GM20000 (cell line): ENCODE results near the gene ASIC2.
A peak's percentile ranks its signal among the peaks of the same experiment; 100 is the strongest.
"Not testable (repeated sequence)": the region's sequence is repeated elsewhere in the genome, so short reads cannot be mapped to it uniquely, and the experiment has no call there.

Source experiments
- DNase-seq: peaks from one replicate; pipeline ENCODE4 v3.0.0; 2012; ENCODE audit warnings: low spot score
- CTCF ChIP-seq: IDR thresholded peaks from 2 replicates; pipeline ENCODE4 v1.5.1; 2012; ENCODE audit warnings: mild to moderate bottlenecking, control low read depth; ENCODE audit errors: extremely low read depth, missing control alignments

ASIC2 gene

GRCh38 chr17:33002246-33002645 is 290.8 kb downstream of the ASIC2 start:
- DNase-seq: no peak
- TF ChIP-seq CTCF: no peak

- TF ChIP-seq CTCF: no peak
- DNase-seq: no peak
Measured at GRCh38 chr17:32998887-32999228, 294.2 kb downstream of the ASIC2 start.

GRCh38 chr17:32998111-32998886 is 294.8 kb downstream of the ASIC2 start:
- DNase-seq: peak; percentile 79
- TF ChIP-seq CTCF: peak; percentile 85

DNA sequence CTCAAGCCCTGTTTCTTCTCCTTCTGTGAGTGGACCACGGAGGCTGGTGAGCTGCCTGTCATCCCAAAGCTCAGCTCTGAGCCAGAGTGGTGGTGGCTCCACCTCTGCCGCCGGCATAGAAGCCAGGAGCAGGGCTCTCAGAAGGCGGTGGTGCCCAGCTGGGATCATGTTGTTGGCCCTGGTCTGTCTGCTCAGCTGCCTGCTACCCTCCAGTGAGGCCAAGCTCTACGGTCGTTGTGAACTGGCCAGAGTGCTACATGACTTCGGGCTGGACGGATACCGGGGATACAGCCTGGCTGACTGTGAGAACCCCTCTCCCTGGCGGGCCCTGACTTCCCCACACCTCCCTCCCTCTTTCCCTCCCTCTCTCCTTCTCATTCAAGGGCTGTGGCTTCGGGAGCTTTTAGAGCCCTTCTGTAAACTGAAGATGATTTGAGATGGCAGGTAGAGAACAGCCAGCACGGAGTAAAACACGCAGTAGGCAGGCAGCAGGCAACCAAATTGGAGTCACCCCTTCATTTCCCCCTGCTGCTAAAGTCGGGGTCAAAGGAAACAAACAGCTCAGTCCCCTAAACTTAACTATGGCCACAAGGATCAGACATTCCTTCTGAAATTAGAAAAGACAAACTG is 297.6 kb downstream of the ASIC2 start:
- DNase-seq: no peak
- no peak for TF ChIP-seq CTCF

DNA sequence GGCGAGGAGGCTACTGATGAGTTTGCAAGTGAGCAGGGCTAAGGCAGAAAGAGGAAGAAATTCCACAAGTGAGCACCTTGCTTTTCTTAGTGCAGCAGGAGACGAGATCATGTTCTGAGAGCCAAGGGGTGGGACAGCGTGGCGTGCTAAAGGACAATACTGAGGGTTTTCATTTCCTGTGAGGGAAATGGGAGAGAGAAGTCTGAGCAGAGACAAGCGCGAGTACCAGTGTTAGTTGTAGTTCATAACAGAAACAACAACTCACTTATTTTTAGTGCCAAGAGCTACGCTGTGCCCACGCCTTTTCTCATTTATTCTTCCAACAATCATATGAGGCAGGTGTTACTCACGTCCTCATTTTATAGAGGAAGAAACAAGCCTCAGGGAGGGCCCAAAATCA is 299.1 kb downstream of the ASIC2 start:
- TF ChIP-seq CTCF: no peak

DNA sequence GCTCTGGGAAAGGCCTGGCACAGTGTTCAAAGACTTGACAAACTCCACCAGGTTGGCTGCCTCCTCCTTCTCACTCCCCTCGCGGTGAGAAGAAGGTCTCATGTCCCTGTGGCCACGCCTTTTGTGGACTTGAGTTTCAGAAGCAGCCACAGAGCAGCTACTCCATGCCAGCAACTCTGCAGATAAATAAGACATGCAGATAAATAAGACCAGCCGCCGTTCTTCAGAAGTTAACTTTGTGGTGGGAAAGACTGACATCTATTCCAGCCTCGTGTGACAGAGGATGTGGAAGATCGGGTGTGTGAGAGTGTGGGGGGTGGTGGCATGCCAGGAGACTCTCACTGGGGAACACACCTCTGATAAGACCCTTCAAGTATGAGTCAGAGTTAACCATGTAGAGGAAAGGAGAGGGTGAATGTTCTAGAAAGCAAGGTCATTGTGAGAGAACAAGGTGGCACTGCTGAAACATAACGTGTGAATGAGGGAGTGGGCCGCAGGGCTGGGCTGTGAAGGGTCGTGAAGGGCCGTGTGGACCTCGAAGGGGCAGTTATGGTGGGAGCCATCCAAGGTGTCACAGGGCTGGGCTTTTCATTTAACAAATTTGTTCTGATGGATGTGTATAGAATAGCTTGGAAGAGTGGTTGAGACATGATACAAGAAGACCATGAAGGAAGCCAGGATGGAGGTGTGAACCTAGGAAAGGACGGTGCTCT is 300.6 kb downstream of the ASIC2 start:
- no peak for DNase-seq
- no peak for TF ChIP-seq CTCF

More for the DNA sequence above, 299.1 kb downstream of the ASIC2 start:
- no peak for DNase-seq

DNA sequence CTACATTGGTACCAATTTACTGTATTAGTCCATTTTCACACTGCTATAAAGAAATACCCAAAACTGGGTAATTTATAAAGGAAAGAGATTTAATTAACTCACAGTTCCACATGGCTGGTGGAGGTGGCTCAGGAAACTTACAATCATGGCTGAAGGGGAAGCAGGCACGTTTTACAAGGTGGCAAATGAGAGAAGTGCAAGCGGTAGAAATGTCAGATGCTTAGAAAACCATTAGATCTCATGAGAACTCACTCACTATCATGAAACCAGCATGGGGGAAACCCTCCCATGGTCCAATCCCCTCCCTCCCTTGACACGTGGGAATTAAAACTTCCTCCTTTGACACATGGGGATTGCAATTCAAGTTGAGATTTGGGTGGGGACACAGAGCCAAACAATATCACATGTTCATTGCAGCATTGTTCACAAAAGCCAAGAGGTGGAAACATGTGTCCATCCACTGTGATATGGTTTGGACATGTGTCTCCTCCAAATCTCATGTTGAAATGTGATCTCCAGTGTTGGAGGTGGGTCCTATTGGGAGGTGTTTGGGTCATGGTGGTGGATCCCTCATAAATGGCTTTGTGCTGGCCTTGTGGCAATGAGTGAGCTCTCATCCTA is 304.5 kb downstream of the ASIC2 start:
- no peak for DNase-seq
- TF ChIP-seq CTCF: no peak

DNA sequence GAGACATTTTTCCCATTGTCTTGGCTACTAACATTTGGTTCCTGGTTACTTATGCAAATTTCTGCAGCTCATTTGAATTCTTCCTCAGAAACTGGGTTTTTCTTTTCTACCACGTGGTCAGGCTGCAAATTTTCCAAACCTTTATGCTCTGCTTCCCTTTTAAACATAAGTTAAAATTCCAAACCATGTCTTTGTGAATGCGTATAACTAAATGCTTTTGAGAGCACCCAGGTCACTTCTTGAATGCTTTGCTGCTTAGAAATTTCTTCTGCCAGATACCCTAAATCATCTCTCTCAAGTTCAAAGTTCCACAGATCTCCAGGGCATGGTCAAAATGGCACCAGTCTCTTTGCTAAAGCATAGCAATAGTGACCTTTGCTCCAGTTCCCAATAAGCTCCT is 305.2 kb downstream of the ASIC2 start:
- not testable (repeated sequence) for DNase-seq

- not testable (repeated sequence) for DNase-seq
Measured at GRCh38 chr17:32987453-32987805, 305.7 kb downstream of the ASIC2 start.
